HG03060 (cell line): ENCODE measurements around the gene EPHB4.
"Not testable (repeated sequence)": the region's sequence is repeated elsewhere in the genome, so short reads cannot be mapped to it uniquely, and the experiment has no call there.

Experiments used
- ATAC-seq: cut with Tn5 transposase; IDR thresholded peaks from one replicate; pipeline ENCODE4 v1.9.1; 2021; ENCODE audit warnings: low read depth, moderate number of reproducible peaks; ENCODE audit not compliant: unreplicated experiment

Gene EPHB4

DNA sequence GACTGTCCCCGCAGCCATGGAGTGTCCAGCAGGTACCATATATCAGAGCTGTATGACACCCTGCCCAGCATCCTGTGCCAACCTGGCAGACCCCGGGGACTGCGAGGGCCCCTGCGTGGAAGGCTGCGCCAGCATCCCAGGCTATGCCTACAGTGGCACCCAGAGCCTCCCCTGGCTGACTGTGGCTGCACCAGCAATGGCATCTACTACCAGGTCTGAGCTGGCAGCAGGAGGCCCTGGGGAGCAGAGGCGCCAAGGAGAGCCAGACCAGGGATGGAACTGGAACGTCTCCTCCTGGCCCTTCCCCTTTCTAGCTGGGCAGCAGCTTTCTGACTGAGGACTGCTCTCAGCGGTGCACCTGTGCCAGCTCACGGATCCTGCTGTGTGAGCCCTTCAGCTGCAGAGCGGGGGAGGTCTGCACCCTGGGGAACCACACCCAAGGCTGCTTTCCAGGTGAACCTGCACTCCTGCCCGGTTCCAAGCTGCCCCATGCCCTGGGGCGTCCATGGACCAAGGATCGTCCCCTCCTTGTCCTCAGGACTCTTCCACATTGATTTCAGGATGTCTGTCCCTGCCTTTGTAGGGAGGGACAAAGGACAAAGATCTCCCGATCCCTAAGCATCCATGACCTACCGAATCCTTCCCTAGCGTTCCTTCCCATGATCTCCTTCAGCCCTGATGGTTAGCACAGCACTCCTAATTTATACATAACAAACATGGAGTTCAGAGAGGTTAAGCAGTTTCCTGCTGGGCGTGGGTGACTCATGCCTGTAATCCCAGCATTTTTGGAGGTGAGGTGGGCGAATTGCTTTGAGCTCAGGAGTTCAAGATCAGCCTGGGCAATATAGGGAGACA, 33.3 kb downstream of the EPHB4 start:
- no peak for ATAC-seq

DNA sequence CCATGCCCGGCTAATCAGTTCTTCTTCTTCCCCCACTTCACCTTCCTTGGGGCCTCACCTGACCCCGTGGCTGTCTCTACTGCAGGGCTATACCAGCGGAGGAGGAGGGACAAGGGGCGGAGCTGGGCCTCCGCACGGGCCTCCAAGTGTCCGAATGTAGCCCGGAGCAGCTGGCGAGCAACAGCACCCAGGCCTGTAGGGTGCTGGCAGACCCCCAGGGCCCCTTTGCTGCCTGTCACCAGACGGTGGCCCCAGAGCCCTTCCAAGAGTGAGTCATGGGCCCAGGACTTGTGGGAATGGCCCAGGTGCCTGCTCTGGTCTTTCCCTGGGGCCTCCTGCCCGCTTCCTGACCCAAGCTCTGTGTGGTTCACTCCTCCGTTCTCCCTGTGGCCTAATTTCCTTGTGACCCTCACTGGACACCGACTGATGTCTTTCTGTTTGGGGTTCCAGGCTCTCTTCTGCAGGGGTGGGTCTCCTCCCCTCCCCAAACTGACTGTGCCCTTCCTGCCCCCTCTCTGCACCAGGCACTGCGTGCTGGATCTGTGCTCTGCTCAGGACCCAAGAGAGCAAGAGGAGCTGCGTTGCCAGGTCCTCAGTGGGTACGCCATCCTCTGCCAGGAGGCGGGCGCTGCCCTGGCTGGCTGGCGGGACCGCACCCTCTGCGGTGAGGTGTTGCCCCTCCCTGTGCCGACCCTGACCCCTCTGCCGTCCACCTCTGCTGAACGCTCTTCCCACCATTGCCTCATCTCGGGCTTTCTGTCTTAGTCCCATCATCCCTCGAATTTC, 35.2 kb downstream of the EPHB4 start:
- no peak for ATAC-seq

DNA sequence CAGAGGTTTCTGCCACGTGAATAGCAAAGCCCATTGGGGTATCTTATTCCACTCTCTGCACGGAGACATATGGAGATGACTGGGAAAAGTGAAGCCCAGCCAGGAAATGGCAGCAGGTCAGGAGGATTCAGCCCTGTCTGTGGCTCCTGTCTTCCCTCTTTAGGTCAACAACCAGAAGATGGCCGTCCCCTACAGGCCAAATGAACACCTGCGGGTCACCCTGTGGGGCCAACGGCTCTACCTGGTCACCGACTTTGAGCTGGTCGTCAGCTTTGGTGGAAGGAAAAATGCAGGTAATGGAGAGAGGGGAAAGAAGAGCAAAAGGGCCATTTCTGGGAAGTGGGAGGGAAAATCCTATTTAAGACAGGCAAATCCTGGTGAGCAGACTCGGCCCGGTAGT, 38.3 kb downstream of the EPHB4 start:
- no peak for ATAC-seq

DNA sequence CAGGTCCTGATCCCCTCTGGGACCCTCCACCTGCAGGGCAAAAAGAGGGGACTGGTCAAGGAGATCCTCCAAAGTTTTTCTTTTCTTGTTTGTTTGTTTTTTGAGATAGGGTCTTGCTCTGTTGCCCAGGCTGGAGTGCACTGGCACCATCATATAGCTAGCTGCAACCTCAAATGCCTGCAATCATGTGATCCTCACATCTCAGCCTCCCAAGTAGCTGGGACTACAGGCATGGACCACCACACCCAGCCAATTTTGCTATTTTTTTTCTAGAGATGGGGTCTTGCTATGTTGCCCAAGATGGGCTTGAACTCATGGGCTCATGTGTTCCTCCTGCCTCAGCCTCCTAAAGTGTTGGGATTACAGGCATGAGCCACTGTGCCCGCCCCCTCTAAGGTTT, 41.0 kb downstream of the EPHB4 start:
- ATAC-seq: no peak

DNA sequence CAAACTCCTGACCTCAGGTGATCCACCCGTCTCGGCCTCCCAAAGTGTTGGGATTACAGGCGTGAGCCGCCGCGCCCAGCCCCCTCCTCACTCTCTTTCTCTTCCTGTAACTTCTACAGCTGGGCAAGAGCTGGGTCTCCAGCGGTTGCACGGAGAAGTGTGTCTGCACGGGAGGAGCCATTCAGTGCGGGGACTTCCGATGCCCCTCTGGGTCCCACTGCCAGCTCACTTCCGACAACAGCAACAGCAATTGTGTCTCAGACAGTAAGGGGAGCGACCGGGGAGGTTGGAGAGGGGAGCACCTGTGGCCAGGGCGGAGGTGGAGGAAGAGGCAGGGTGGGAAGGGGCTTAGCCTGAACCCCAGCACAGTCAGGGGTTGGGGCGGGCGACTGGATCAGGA, 41.4 kb downstream of the EPHB4 start:
- no peak for ATAC-seq

DNA sequence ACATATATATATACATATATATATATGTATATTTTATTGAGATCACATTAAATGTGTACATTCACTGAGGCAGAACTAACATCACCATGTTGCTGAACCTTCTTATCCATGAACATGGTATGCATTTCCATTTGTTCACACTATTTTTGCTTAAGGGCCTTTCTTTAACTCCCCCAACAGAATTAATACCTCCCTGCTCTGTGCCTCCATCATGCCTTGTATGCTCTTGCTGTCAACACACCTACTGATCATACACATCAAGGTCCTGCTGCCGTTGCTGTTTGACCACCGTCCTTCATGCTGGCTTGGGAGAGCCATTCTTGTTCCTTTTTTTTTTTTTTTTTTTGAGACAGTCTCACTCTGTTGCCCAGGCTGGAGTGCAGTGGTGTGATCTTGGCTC, 43.5 kb downstream of the EPHB4 start:
- no peak for ATAC-seq

DNA sequence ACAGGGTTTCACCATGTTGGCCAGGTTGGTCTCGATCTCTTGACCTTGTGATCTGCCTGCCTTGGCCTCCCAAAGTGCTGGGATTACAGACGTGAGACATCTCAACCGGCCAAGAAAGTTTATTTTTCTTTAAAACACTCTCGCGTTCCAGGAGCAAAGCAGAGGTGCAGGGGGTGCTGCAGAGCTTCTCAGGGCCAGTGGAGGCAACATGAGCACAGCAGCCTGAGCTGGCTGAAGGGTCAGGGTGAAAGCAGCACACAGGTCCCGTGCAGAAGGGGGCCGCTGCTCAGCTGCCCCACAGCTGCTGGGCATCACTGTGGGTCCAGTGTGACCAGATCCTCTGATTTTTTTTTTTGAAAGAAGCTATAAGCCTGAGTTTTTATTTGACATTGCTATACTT, 46.1 kb downstream of the EPHB4 start:
- no peak for ATAC-seq

DNA sequence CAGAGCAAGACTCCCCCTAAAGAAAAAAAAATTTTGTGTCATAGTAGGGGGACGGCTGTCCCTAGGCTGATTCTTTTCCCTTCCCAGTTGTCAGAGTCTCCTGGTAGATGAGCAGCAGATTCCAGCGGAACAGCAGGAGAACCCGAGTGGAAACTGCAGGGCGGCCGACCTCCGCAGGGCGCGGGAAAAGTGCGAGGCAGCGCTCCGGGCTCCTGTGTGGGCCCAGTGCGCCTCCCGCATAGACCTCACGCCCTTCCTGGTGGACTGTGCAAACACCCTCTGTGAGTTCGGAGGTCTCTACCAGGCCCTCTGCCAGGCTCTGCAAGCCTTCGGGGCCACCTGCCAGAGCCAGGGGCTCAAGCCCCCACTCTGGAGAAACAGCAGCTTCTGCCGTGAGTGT, 48.0 kb downstream of the EPHB4 start:
- ATAC-seq: no peak

DNA sequence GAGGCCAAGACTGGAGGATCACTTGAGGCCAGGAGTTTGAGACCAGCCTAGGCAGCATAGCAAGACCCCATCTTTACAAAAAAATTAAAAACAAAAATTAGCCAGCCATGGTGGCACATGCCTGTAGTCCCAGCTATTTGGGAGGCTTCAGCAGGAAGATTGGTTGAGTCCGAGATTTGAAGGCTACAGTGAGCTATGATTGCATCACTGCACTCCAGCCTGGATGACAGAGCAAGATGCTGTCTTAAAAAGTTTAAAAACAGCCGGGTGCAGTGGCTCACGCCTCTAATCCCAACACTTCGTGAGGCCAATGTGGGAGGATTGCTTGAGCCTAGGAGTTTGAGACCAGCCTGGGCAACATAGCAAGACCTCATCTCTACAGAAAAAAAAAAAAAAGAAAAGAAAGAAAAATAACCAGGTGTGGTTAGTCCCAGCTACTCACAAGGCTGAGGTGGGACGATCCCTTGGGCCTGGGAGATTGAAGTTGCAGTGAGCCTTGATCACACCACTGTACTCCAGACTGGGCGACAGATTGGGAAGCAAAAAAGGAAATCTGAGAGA, 49.2 kb downstream of the EPHB4 start:
- ATAC-seq: no peak

DNA sequence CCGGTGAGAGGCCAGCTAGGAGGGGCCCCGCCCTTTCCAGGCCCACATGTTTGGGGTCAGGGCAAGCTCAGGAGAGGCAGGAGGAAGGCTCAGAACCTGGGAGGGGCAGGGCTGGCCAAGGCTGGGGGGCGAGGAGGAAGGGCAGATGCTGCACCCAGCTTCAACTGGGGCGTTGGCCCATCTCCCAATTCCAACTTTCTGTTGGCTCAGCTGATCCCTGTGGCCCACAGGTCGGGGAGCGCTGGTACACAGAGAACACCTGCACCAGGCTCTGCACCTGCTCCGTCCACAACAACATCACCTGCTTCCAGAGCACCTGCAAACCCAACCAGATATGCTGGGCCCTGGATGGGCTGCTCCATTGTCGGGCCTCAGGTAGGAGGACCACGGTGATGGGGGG, 53.8 kb downstream of the EPHB4 start:
- ATAC-seq: no peak

DNA sequence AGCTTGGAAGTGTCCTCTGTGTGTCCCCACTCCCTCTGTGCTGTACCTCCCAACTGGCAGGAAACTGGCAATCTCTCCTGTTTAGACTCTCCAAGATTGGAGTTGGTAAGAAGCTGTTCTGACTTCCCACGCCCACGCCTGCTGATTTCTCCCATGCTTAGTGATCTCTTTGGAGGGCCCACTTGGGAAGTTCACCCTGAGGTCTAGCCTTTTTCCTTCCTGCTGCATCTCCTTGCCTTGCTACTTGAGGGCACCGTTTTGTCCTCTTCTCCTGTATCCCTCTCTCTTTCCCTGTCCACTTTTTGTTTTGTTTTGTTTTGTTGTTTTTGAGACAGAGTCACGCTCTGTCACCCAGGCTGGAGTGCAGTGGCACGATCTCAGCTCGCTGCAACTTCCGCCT, 58.5 kb downstream of the EPHB4 start:
- ATAC-seq: no peak

DNA sequence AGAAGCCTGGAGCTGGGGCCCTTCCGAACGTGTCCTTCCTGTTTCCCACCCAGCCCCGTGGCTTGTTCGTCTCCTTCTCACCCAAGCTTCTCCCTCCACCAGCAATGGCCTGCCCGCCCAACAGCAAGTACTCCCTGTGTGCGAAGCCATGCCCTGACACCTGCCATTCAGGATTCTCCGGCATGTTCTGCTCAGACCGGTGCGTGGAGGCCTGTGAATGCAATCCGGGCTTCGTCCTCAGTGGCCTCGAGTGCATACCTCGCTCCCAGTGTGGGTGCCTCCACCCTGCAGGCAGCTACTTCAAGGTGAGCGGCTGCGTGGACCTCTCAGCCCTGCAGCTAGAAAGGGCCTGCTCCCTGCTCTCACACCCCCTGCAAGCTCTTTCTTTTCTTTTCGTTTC, 62.1 kb downstream of the EPHB4 start:
- no peak for ATAC-seq

DNA sequence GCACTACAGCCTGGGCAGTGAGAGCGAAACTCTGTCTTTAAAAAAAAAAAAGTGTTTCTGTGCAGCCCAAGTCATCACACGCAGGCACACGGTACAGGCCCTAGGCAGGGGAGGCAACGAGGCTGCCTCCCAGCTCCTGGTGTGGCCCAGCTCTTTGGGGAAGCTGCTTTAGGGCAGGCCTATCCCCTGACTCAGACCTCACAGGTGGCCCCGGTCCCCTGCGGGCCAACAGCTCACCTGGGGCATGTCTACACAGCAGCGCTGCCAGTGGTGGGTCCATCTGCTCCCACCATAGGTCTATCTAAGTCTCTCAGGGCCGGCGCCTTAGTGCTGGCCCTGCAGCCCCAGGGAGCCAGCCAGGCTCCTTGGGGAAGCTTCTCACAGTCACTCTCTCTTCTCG, 62.5 kb downstream of the EPHB4 start:
- ATAC-seq: no peak

DNA sequence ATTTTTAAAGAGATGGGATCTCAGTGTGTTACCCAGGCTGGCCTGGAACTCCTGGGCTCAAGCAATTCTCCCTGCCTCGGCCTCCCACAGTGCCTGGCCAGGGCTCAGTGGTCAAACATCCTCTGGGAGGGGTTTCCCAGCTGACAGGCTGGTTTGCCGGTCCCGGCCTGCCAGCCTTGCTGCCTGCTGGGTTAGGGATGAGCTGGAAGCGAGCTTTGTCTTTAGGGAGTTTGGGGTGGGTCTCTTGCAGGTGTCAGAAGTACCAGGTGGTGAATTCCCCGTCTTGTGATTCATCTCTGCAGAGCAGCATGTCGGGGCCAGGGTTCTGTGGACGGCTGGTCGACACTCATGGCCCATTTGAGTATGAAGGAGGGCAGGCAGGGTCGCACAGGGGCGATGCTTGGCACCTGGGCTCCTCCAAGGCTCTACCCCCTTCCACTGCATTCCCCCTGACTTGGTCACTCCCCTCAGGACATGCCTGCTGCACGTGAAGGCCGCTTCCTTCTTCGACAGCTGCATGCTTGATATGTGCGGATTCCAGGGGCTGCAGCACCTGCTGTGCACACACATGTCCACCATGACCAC, 63.7 kb downstream of the EPHB4 start:
- no peak for ATAC-seq

DNA sequence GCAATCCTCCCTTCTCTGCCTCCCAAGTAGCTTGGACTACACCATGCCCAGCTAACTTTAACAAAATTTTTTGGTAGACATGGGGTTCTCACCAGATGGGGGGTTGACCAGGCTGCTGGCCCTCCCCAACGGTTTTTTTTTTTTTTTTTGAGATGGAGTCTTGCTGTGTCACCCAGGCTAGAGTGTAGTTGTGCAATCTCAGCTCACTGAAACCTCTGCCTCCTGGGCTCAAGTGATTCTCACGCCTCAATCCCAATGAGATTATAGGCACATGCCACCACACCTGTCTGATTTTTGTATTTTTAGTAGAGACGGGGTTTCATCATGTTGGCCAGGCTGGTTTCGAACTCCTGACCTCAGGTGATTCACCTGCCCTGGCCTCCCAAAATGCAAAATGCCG, 64.5 kb downstream of the EPHB4 start:
- ATAC-seq: not testable (repeated sequence)

DNA sequence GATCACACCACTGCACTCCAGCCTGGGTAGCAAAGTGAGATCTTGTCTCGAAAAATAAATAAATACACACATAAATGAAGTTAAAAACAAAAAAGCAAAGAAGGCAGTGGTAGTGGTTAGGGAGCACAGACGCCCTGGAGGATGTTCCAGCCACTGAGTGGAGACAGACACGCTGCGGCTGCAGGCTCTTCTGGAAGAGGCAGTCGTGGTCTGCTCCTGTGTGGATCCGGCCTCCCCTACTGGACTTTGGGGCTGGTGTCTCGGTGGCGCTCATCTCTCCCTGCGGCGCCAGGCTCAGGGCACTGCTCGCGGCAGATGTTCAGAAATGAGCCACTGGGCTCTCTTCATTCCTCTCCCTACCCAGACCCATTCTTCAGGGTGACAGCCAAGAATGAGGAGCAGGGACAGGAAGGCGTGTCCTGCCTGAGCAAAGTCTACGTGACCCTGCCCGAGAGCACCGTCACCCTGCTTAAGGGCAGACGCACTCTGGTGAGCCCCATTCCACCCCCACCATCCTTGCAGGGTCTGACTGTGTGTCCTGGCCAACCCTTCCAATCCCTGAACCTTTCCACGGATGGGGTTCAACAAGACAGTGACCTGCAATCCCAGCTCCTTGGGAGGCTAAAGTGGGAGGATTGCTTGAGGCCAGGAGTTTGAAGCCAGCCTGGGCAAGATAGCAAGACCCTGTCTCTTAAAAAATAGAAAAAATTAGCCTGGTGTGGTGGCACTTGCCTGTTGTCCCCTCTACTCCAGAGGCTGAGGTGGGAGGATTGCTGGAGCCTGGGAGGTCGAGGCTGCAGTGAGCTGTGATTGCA, 67.8 kb downstream of the EPHB4 start:
- ATAC-seq: no peak

DNA sequence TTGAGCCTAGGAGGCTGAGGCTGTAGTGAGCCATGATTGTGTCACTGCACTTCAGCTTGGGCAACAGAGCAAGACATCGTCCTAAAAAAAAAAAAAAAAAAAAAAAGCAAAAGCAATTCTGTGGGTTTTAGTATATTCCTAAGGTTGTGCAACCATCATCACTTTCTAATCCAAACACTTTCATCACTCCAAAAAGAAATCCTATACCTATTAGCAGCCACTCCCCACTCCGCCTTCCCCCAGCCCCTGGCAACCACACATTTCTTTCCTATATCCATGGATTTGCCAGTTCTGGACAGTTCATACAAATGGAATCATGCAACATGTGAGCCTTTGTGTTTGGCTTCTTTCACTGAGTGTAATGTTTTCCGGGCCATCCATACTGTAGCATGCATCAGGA, 73.6 kb downstream of the EPHB4 start:
- ATAC-seq: no peak

DNA sequence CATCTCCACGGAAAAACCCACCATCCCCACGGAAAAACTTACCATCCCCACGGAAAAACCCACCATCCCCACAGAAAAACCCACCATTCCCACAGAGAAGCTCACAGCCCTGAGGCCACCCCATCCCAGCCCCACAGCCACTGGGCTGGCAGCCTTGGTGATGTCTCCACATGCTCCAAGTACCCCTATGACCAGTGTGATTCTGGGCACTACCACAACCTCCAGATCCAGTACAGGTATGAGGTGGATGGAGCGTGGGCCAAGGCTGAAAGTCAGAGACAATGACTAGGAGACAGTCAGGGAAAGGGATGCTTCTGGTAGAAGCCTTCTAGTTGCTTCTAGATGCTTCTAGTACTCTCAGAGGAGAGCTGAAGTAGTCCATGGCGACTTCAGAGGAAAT, 74.3 kb downstream of the EPHB4 start:
- ATAC-seq: no peak
